ENCODE data around the gene C16orf86. TPM values are rescaled to one million over a fixed set of nuclear protein-coding genes. Genes with fewer than 3 reads are reported as not detected.

C16orf86 gene
- total and polyA plus RNA-seq, 2 of the 8 experiments (the other 6 are each of a cell fraction or from before 2014, with no cell fraction given) = 1.4 to 2.3 TPM

DNA sequence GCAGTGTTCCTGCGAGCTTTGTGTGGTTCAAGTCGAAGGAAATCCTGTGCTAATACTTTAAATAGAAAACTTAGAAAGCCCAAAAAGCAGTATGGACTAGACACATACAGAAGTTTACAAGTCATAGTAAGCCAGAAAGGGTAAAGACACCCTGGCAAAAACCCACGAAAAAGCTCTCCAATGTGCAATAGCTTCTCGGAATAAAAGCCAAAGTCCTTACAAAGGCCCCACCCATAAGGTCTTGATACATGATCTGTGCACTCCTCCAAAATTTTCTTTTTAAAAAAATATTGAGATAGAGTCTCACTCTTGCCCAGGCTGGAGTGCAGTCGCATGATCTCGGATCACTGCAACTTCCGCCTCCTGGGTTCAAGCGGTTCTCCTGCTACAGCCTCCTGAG is 10.3 kb downstream of the C16orf86 start (continued):
- TF ChIP-seq, protein P1, sequence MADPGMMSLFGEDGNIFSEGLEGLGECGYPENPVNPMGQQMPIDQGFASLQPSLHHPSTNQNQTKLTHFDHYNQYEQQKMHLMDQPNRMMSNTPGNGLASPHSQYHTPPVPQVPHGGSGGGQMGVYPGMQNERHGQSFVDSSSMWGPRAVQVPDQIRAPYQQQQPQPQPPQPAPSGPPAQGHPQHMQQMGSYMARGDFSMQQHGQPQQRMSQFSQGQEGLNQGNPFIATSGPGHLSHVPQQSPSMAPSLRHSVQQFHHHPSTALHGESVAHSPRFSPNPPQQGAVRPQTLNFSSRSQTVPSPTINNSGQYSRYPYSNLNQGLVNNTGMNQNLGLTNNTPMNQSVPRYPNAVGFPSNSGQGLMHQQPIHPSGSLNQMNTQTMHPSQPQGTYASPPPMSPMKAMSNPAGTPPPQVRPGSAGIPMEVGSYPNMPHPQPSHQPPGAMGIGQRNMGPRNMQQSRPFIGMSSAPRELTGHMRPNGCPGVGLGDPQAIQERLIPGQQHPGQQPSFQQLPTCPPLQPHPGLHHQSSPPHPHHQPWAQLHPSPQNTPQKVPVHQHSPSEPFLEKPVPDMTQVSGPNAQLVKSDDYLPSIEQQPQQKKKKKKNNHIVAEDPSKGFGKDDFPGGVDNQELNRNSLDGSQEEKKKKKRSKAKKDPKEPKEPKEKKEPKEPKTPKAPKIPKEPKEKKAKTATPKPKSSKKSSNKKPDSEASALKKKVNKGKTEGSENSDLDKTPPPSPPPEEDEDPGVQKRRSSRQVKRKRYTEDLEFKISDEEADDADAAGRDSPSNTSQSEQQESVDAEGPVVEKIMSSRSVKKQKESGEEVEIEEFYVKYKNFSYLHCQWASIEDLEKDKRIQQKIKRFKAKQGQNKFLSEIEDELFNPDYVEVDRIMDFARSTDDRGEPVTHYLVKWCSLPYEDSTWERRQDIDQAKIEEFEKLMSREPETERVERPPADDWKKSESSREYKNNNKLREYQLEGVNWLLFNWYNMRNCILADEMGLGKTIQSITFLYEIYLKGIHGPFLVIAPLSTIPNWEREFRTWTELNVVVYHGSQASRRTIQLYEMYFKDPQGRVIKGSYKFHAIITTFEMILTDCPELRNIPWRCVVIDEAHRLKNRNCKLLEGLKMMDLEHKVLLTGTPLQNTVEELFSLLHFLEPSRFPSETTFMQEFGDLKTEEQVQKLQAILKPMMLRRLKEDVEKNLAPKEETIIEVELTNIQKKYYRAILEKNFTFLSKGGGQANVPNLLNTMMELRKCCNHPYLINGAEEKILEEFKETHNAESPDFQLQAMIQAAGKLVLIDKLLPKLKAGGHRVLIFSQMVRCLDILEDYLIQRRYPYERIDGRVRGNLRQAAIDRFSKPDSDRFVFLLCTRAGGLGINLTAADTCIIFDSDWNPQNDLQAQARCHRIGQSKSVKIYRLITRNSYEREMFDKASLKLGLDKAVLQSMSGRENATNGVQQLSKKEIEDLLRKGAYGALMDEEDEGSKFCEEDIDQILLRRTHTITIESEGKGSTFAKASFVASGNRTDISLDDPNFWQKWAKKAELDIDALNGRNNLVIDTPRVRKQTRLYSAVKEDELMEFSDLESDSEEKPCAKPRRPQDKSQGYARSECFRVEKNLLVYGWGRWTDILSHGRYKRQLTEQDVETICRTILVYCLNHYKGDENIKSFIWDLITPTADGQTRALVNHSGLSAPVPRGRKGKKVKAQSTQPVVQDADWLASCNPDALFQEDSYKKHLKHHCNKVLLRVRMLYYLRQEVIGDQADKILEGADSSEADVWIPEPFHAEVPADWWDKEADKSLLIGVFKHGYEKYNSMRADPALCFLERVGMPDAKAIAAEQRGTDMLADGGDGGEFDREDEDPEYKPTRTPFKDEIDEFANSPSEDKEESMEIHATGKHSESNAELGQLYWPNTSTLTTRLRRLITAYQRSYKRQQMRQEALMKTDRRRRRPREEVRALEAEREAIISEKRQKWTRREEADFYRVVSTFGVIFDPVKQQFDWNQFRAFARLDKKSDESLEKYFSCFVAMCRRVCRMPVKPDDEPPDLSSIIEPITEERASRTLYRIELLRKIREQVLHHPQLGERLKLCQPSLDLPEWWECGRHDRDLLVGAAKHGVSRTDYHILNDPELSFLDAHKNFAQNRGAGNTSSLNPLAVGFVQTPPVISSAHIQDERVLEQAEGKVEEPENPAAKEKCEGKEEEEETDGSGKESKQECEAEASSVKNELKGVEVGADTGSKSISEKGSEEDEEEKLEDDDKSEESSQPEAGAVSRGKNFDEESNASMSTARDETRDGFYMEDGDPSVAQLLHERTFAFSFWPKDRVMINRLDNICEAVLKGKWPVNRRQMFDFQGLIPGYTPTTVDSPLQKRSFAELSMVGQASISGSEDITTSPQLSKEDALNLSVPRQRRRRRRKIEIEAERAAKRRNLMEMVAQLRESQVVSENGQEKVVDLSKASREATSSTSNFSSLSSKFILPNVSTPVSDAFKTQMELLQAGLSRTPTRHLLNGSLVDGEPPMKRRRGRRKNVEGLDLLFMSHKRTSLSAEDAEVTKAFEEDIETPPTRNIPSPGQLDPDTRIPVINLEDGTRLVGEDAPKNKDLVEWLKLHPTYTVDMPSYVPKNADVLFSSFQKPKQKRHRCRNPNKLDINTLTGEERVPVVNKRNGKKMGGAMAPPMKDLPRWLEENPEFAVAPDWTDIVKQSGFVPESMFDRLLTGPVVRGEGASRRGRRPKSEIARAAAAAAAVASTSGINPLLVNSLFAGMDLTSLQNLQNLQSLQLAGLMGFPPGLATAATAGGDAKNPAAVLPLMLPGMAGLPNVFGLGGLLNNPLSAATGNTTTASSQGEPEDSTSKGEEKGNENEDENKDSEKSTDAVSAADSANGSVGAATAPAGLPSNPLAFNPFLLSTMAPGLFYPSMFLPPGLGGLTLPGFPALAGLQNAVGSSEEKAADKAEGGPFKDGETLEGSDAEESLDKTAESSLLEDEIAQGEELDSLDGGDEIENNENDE (IDR thresholded peaks at IDR 0.05; ENCODE audit: insufficient replicate concordance, low read length) = no peak
- TF ChIP-seq TAF7 (optimal IDR thresholded peaks at IDR 0.05; ENCODE audit: borderline replicate concordance, low read depth, low read length) (no peak), RBBP5 (IDR thresholded peaks at IDR 0.05; ENCODE audit: borderline replicate concordance, low read depth, low read length) (no peak), SP4 (IDR thresholded peaks at IDR 0.05; ENCODE audit: low read length) (no peak)

Measured in H1 (cell line).